Measurements from ENCODE around the gene SLC17A8. TPM values are rescaled to one million over a fixed set of nuclear protein-coding genes. Genes with fewer than 3 reads are reported as not detected.

The SLC17A8 gene
- polyA plus RNA-seq, 1 of the 3 experiments (the other 2 are of a cell fraction) = not detected

DNA sequence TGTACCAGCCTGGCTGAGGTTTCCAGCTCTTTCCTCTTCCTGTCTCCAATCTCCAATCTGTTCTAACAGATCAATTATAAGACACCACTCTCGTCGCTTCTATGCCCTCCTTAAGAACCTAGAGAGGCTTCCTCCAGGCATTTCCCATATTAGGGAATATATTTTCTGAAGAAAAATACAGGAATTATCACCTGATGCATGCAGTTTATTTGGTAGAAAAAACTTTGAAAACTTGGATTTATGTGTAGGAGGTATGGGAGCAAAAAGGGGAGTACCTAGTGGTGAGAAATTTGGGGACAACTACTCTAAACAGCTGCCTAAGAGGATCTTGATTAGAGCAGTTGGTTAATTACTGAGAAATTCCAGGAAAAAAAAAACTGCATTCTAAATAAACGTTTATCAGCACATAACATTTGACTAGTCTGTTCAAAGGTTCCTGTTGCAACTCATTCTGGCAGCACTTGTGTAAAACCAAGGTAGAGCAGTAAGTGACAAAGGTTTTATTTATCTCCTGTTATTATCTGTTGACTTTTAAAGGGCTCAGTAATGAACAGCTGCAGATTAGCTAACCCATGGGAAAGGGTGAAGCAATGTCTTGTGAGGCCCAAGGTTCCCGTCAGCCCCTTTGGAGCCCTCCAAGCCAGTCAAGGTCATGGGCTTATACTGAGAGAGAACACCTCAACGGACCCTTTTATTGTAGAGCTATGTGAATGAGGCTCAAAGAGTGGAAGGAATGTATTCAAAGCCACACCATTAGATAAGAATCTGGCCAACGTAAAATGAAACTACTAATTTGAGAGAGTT is 80.4 kb downstream of the SLC17A8 start:
- no peaks in the 10 kb centered on the region for H3K36me3 ChIP-seq (replicated peaks in 1 of 2; ENCODE audit: control insufficient read depth in 1 of 2, insufficient read depth in 2 of 2, low read length in 1 of 2)
- H3K79me2 ChIP-seq (ENCODE audit: insufficient read depth) = no peaks in the 10 kb centered on the region
- WGBS (ENCODE audit: low lambda C conversion rate) = 43% methylated on average over 5 of the region's 6 CpGs
- no peak overlapping the region for H2AFZ ChIP-seq (ENCODE audit: low read depth)
- no peak overlapping the region for H3K4me2 ChIP-seq
- H3K27me3 ChIP-seq (ENCODE audit: insufficient read depth) = no peaks in the 10 kb centered on the region
- H3K4me3 ChIP-seq (ENCODE audit: low read depth in 2 of 2, low read length in 1 of 2) = no peak overlapping the region
- no peak overlapping the region for H3K9ac ChIP-seq
- no peaks in the 10 kb centered on the region for H3K4me1 ChIP-seq (ENCODE audit: control insufficient read depth in 1 of 2, insufficient read depth in 2 of 2, low read depth in 1 of 2, low read length in 1 of 2)
- H3K27ac ChIP-seq (ENCODE audit: low read depth in 2 of 2, low read length in 1 of 2) = no peak overlapping the region
- no peaks in the 10 kb centered on the region for H3K9me3 ChIP-seq
- no peaks in the 10 kb centered on the region for H4K20me1 ChIP-seq (ENCODE audit: insufficient read depth)
- TF ChIP-seq SMC3 (IDR thresholded peaks at IDR 0.05; ENCODE audit: low read depth, low read length) = no peak
- no peak for TF ChIP-seq FOXJ3 (CRISPR knock-in tag; IDR thresholded peaks at IDR 0.05)
- no peak for TF ChIP-seq GABPA (IDR thresholded peaks at IDR 0.05; ENCODE audit: low read depth)
- no peak for TF ChIP-seq RFX5 (IDR thresholded peaks at IDR 0.05; ENCODE audit: low read length)
- TF ChIP-seq NFIC (IDR thresholded peaks at IDR 0.05; ENCODE audit: borderline replicate concordance) = no peak
- TF ChIP-seq, protein P1, sequence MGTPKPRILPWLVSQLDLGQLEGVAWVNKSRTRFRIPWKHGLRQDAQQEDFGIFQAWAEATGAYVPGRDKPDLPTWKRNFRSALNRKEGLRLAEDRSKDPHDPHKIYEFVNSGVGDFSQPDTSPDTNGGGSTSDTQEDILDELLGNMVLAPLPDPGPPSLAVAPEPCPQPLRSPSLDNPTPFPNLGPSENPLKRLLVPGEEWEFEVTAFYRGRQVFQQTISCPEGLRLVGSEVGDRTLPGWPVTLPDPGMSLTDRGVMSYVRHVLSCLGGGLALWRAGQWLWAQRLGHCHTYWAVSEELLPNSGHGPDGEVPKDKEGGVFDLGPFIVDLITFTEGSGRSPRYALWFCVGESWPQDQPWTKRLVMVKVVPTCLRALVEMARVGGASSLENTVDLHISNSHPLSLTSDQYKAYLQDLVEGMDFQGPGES (IDR thresholded peaks at IDR 0.05; ENCODE audit: low read depth, low read length) = no peak
- no peaks in the 10 kb centered on the region for H3K9me2 ChIP-seq
- H3F3A ChIP-seq (replicated peaks; ENCODE audit: insufficient read depth) = no peaks in the 10 kb centered on the region
- no peak for DNase-seq
- ChIA-PET CTCF (interaction anchor here (1.2 kb wide), 1 partner anchor 28 kb away, joined by 3 read pairs; no protein-coding TSS in a partner anchor), POLR2A (no interaction called here)

DNA sequence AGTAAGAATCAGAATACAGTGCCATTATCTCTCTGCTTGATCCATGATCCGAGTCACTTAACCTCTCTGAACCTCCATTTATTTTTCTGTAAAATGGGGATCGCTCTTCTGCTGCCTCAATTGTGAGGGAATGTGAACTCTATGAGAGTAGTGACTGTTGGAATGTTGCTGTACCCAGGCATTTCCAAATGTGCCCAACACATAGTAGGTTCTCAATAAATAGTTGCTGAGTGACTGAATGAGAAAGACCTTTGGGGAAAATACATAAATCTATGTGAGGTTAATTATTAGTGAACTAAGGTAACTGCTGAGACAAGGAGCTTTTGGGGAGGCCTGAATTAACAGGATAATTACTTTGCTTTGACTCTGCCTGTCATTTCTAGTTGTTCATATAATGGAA is 82.9 kb downstream of the SLC17A8 start:
- DNase-seq = no peak
- H2AFZ ChIP-seq (ENCODE audit: low read depth) = no peak overlapping the region
- no peaks in the 10 kb centered on the region for H3F3A ChIP-seq (replicated peaks; ENCODE audit: insufficient read depth)
- no peaks in the 10 kb centered on the region for H3K79me2 ChIP-seq (ENCODE audit: insufficient read depth)
- CTCF ChIA-PET = no interaction called here
- POLR2A ChIA-PET = no interaction called here
- H3K27me3 ChIP-seq (ENCODE audit: insufficient read depth) = no peaks in the 10 kb centered on the region
- H3K9me3 ChIP-seq = no peaks in the 10 kb centered on the region
- H3K9me2 ChIP-seq = no peaks in the 10 kb centered on the region
- H3K27ac ChIP-seq (ENCODE audit: low read depth in 2 of 2, low read length in 1 of 2) = no peak overlapping the region
- no peaks in the 10 kb centered on the region for H4K20me1 ChIP-seq (ENCODE audit: insufficient read depth)
- no peaks in the 10 kb centered on the region for H3K4me1 ChIP-seq (ENCODE audit: control insufficient read depth in 1 of 2, insufficient read depth in 2 of 2, low read depth in 1 of 2, low read length in 1 of 2)
- H3K4me2 ChIP-seq = no peak overlapping the region
- H3K4me3 ChIP-seq (ENCODE audit: low read depth in 2 of 2, low read length in 1 of 2) = no peak overlapping the region
- WGBS (ENCODE audit: low lambda C conversion rate) = 29% methylated on average over 2 of the region's 2 CpGs
- H3K36me3 ChIP-seq (replicated peaks in 1 of 2; ENCODE audit: control insufficient read depth in 1 of 2, insufficient read depth in 2 of 2, low read length in 1 of 2) = no peaks in the 10 kb centered on the region
- H3K9ac ChIP-seq = no peak overlapping the region
- TF ChIP-seq, protein P2, sequence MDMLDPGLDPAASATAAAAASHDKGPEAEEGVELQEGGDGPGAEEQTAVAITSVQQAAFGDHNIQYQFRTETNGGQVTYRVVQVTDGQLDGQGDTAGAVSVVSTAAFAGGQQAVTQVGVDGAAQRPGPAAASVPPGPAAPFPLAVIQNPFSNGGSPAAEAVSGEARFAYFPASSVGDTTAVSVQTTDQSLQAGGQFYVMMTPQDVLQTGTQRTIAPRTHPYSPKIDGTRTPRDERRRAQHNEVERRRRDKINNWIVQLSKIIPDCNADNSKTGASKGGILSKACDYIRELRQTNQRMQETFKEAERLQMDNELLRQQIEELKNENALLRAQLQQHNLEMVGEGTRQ (IDR thresholded peaks at IDR 0.05; ENCODE audit: borderline replicate concordance, low read depth, low read length) = no peak
- TF ChIP-seq, protein P1 (IDR thresholded peaks at IDR 0.05; ENCODE audit: low read depth, low read length) = no peak
- no peak for TF ChIP-seq TEAD4 (IDR thresholded peaks at IDR 0.05; ENCODE audit: borderline replicate concordance, insufficient read depth)
- TF ChIP-seq ELF1 (IDR thresholded peaks at IDR 0.05) = no peak
- TF ChIP-seq JUND (IDR thresholded peaks at IDR 0.05) = no peak
- TF ChIP-seq, protein P3, sequence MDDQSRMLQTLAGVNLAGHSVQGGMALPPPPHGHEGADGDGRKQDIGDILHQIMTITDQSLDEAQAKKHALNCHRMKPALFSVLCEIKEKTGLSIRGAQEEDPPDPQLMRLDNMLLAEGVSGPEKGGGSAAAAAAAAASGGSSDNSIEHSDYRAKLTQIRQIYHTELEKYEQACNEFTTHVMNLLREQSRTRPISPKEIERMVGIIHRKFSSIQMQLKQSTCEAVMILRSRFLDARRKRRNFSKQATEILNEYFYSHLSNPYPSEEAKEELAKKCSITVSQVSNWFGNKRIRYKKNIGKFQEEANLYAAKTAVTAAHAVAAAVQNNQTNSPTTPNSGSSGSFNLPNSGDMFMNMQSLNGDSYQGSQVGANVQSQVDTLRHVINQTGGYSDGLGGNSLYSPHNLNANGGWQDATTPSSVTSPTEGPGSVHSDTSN (IDR thresholded peaks at IDR 0.05) = no peak
- no peak for TF ChIP-seq FOXM1 (IDR thresholded peaks at IDR 0.05; ENCODE audit: low read depth)
- TF ChIP-seq, protein P4, sequence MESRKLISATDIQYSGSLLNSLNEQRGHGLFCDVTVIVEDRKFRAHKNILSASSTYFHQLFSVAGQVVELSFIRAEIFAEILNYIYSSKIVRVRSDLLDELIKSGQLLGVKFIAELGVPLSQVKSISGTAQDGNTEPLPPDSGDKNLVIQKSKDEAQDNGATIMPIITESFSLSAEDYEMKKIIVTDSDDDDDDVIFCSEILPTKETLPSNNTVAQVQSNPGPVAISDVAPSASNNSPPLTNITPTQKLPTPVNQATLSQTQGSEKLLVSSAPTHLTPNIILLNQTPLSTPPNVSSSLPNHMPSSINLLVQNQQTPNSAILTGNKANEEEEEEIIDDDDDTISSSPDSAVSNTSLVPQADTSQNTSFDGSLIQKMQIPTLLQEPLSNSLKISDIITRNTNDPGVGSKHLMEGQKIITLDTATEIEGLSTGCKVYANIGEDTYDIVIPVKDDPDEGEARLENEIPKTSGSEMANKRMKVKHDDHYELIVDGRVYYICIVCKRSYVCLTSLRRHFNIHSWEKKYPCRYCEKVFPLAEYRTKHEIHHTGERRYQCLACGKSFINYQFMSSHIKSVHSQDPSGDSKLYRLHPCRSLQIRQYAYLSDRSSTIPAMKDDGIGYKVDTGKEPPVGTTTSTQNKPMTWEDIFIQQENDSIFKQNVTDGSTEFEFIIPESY (IDR thresholded peaks at IDR 0.05; ENCODE audit: borderline replicate concordance, low read depth) = no peak
- TF ChIP-seq MEF2A (IDR thresholded peaks at IDR 0.05; ENCODE audit: borderline replicate concordance, low read depth) = no peak
- no peak for TF ChIP-seq NRF1 (IDR thresholded peaks at IDR 0.05; ENCODE audit: low read depth, low read length)
- no peak for TF ChIP-seq FOXJ3 (CRISPR knock-in tag; IDR thresholded peaks at IDR 0.05)
- no peak for TF ChIP-seq MXI1 (IDR thresholded peaks at IDR 0.05; ENCODE audit: low read depth, low read length)
- TF ChIP-seq, protein P5, sequence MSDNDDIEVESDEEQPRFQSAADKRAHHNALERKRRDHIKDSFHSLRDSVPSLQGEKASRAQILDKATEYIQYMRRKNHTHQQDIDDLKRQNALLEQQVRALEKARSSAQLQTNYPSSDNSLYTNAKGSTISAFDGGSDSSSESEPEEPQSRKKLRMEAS (IDR thresholded peaks at IDR 0.05; ENCODE audit: low read depth) = no peak
- TF ChIP-seq GABPA (IDR thresholded peaks at IDR 0.05; ENCODE audit: low read depth) = no peak
